Activated CD4-positive, alpha-beta memory T cell treated with anti-CD3 and anti-CD28 coated beads for 36 hours (primary cell): ENCODE results near the gene CPLX3. TPM values are rescaled to one million over a fixed set of nuclear protein-coding genes. Genes with fewer than 3 reads are reported as not detected.

Source experiments
- CTCF ChIA-PET: fragments of 350-600 bp; sonication (Branson Sonifier 250); formaldehyde crosslinking; loops from one replicate; lab custom pipeline; 2021; ENCODE audit warnings: antibody characterized with exemption, inconsistent platforms; lab: Charles Lee
- POLR2A ChIA-PET: fragments of 350-600 bp; sonication (Branson Sonifier 250); formaldehyde crosslinking; loops from one replicate; lab custom pipeline; 2021; ENCODE audit warnings: antibody characterized with exemption; lab: Charles Lee
- DNase-seq: peaks from one replicate; pipeline ENCODE4 v3.0.0-alpha.2; 2020
- H3K27ac Mint-ChIP-seq: one replicate; pipeline ENCODE4 v1.8.0; 2021; ENCODE audit warnings: mixed read lengths
- H3K27me3 Mint-ChIP-seq: one replicate; pipeline ENCODE4 v1.8.0; 2021; ENCODE audit warnings: mixed read lengths
- H3K36me3 Mint-ChIP-seq: one replicate; pipeline ENCODE4 v1.8.0; 2021; ENCODE audit warnings: mixed read lengths
- H3K4me1 Mint-ChIP-seq: one replicate; pipeline ENCODE4 v1.8.0; 2021; ENCODE audit warnings: low read depth, mixed read lengths
- H3K4me3 Mint-ChIP-seq: one replicate; pipeline ENCODE4 v1.8.0; 2021; ENCODE audit warnings: mild to moderate bottlenecking, mixed read lengths
- H3K9me3 Mint-ChIP-seq: one replicate; pipeline ENCODE4 v1.8.0; 2021; ENCODE audit warnings: mixed read lengths
- intact Hi-C: fragments of 100-400 bp; cut with micrococcal nuclease; formaldehyde crosslinking; loops from one replicate; pipeline ENCODE4 v1.15.1; 2023
- total RNA-seq, 2 experiments: library from RNA; stranded (reverse); gene quantifications; one replicate each; pipeline ENCODE4 v1.2.3, GENCODE V29; 2021

The CPLX3 gene
- total RNA-seq, 2 experiments from 2014 or later = not detected

- DNase-seq = no peak
- Mint-ChIP-seq H3K4me1 (peaks cover 7% of the 10 kb centered on the region), H3K9me3 (no peaks in the 10 kb centered on the region), H3K27ac (no peak overlapping the region), H3K4me3 (no peak overlapping the region), H3K27me3 (no peaks in the 10 kb centered on the region), H3K36me3 (no peaks in the 10 kb centered on the region)
- ChIA-PET CTCF (interaction anchor here (1.9 kb wide), 1 partner anchor 46 kb away, joined by 7 read pairs; no protein-coding TSS in a partner anchor), POLR2A (no interaction called here)
- intact Hi-C loops = no loop called here
Observed at GRCh38 chr15:74817370-74817737, 9.1 kb upstream of the CPLX3 start.

GRCh38 chr15:74820056-74820455 lies 6.4 kb upstream of the CPLX3 start:
- H3K4me1 Mint-ChIP-seq = peaks cover 7% of the 10 kb centered on the region
- H3K27ac Mint-ChIP-seq = no peak overlapping the region
- no peak overlapping the region for H3K4me3 Mint-ChIP-seq
- POLR2A ChIA-PET = no interaction called here
- H3K27me3 Mint-ChIP-seq = no peaks in the 10 kb centered on the region
- intact Hi-C loops = no loop called here
- DNase-seq = no peak
- CTCF ChIA-PET = interaction anchor here (0.6 to 3.4 kb wide), 4 partner anchors 11 to 49 kb away, joined by 3 to 14 read pairs (median 3); no protein-coding TSS in a partner anchor
- no peaks in the 10 kb centered on the region for H3K9me3 Mint-ChIP-seq
- no peaks in the 10 kb centered on the region for H3K36me3 Mint-ChIP-seq

- ChIA-PET POLR2A (no interaction called here), CTCF (interaction anchor here (0.7 to 3.4 kb wide), 3 partner anchors 10 to 50 kb away, joined by 3 to 14 read pairs (median 3); no protein-coding TSS in a partner anchor)
- Mint-ChIP-seq H3K27ac (no peak overlapping the region), H3K4me3 (no peak overlapping the region), H3K36me3 (no peaks in the 10 kb centered on the region), H3K9me3 (no peaks in the 10 kb centered on the region), H3K27me3 (no peaks in the 10 kb centered on the region), H3K4me1 (peaks cover 7% of the 10 kb centered on the region)
- no peak for DNase-seq
- intact Hi-C loops = no loop called here
Observed at GRCh38 chr15:74821091-74821789, 5.2 kb upstream of the CPLX3 start.

- DNase-seq = no peak
- ChIA-PET POLR2A (no interaction called here), CTCF (interaction anchor here (1.2 to 3.4 kb wide), 2 partner anchors 22 to 51 kb away, joined by 3 to 14 read pairs; no protein-coding TSS in a partner anchor)
- H3K27ac Mint-ChIP-seq = no peak overlapping the region
- peaks cover 7% of the 10 kb centered on the region for H3K4me1 Mint-ChIP-seq
- intact Hi-C loops = no loop called here
- H3K27me3 Mint-ChIP-seq = peaks cover 3% of the 10 kb centered on the region
- no peak overlapping the region for H3K4me3 Mint-ChIP-seq
- H3K36me3 Mint-ChIP-seq = no peaks in the 10 kb centered on the region
- H3K9me3 Mint-ChIP-seq = no peaks in the 10 kb centered on the region
Observed at GRCh38 chr15:74821790-74822158, 4.7 kb upstream of the CPLX3 start.

- no peaks in the 10 kb centered on the region for H3K36me3 Mint-ChIP-seq
- no peak overlapping the region for H3K27ac Mint-ChIP-seq
- ChIA-PET CTCF (no interaction called here), POLR2A (no interaction called here)
- no peaks in the 10 kb centered on the region for H3K9me3 Mint-ChIP-seq
- H3K27me3 Mint-ChIP-seq = peaks cover 7% of the 10 kb centered on the region
- H3K4me1 Mint-ChIP-seq = peaks cover 10% of the 10 kb centered on the region
- intact Hi-C loops = no loop called here
- DNase-seq = no peak
- H3K4me3 Mint-ChIP-seq = no peak overlapping the region
Observed at GRCh38 chr15:74822233-74822632, 4.2 kb upstream of the CPLX3 start.

GRCh38 chr15:74823324-74823723 lies 3.1 kb upstream of the CPLX3 start:
- Mint-ChIP-seq H3K9me3 (no peaks in the 10 kb centered on the region), H3K4me3 (no peak overlapping the region), H3K27me3 (peaks cover 14% of the 10 kb centered on the region), H3K4me1 (peaks cover 10% of the 10 kb centered on the region), H3K27ac (no peak overlapping the region), H3K36me3 (no peaks in the 10 kb centered on the region)
- no peak for DNase-seq
- POLR2A ChIA-PET = interaction anchor here (0.6 kb wide), 1 partner anchor 61 kb away, joined by 4 read pairs; no protein-coding TSS in a partner anchor
- intact Hi-C loops = no loop called here
- CTCF ChIA-PET = interaction anchor here (1.1 to 1.3 kb wide), 2 partner anchors 54 to 189 kb away, joined by 4 to 5 read pairs; no protein-coding TSS in a partner anchor

GRCh38 chr15:74824976-74825375 lies 1.5 kb upstream of the CPLX3 start:
- Mint-ChIP-seq H3K4me3 (no peak overlapping the region), H3K4me1 (peaks cover 13% of the 10 kb centered on the region), H3K27me3 (peaks cover 17% of the 10 kb centered on the region), H3K36me3 (no peaks in the 10 kb centered on the region), H3K27ac (no peak overlapping the region), H3K9me3 (no peaks in the 10 kb centered on the region)
- ChIA-PET CTCF (no interaction called here), POLR2A (no interaction called here)
- no peak for DNase-seq
- intact Hi-C loops = no loop called here

GRCh38 chr15:74825866-74826265 lies 561 bp upstream of the CPLX3 start:
- Mint-ChIP-seq H3K9me3 (no peaks in the 10 kb centered on the region), H3K4me1 (peaks cover 14% of the 10 kb centered on the region), H3K27ac (no peak overlapping the region), H3K36me3 (no peaks in the 10 kb centered on the region), H3K4me3 (no peak overlapping the region), H3K27me3 (peaks cover 17% of the 10 kb centered on the region)
- ChIA-PET POLR2A (no interaction called here), CTCF (interaction anchor here (0.6 to 2.5 kb wide), 6 partner anchors 10 to 130 kb away, joined by 3 to 11 read pairs (median 4); no protein-coding TSS in a partner anchor)
- DNase-seq = no peak
- intact Hi-C loops = no loop called here

GRCh38 chr15:74826921-74827320 lies 494 bp downstream of the CPLX3 start:
- Mint-ChIP-seq H3K4me3 (no peak overlapping the region), H3K27ac (no peak overlapping the region), H3K36me3 (no peaks in the 10 kb centered on the region), H3K27me3 (peaks cover 17% of the 10 kb centered on the region), H3K9me3 (no peaks in the 10 kb centered on the region), H3K4me1 (peaks cover 14% of the 10 kb centered on the region)
- intact Hi-C loops = no loop called here
- DNase-seq = no peak
- CTCF ChIA-PET = interaction anchor here (1.0 to 2.5 kb wide), 7 partner anchors 9 to 80 kb away, joined by 3 to 11 read pairs (median 5); partner anchors contain the start of genes FAM219B and ULK3
- POLR2A ChIA-PET = no interaction called here

- Mint-ChIP-seq H3K27ac (no peak overlapping the region), H3K9me3 (no peaks in the 10 kb centered on the region), H3K4me1 (peaks cover 14% of the 10 kb centered on the region), H3K36me3 (no peaks in the 10 kb centered on the region), H3K4me3 (no peak overlapping the region), H3K27me3 (peaks cover 17% of the 10 kb centered on the region)
- POLR2A ChIA-PET = interaction anchor here (0.7 kb wide), 1 partner anchor 647 kb away, joined by 3 read pairs; no protein-coding TSS in a partner anchor
- no peak for DNase-seq
- CTCF ChIA-PET = interaction anchor here (1.0 to 2.5 kb wide), 6 partner anchors 9 to 79 kb away, joined by 3 to 11 read pairs (median 5); partner anchors contain the start of genes FAM219B and ULK3
- intact Hi-C loops = no loop called here
Observed at GRCh38 chr15:74827614-74828013, 1.2 kb downstream of the CPLX3 start.

- intact Hi-C loops = no loop called here
- no peaks in the 10 kb centered on the region for H3K9me3 Mint-ChIP-seq
- POLR2A ChIA-PET = interaction anchor here (0.6 to 1.0 kb wide), 3 partner anchors 13 to 43 kb away, joined by 3 read pairs; partner anchors contain the start of gene ULK3
- no peak overlapping the region for H3K4me3 Mint-ChIP-seq
- no peak for DNase-seq
- H3K27me3 Mint-ChIP-seq = peaks cover 17% of the 10 kb centered on the region
- H3K36me3 Mint-ChIP-seq = no peaks in the 10 kb centered on the region
- H3K4me1 Mint-ChIP-seq = peaks cover 14% of the 10 kb centered on the region
- H3K27ac Mint-ChIP-seq = no peak overlapping the region
- CTCF ChIA-PET = interaction anchor here (0.7 to 6.1 kb wide), 4 partner anchors 14 to 77 kb away, joined by 3 to 44 read pairs (median 7); partner anchors contain the start of gene ULK3
Observed at GRCh38 chr15:74828835-74829234, 2.4 kb downstream of the CPLX3 start.

- ChIA-PET POLR2A (interaction anchor here (0.6 to 1.0 kb wide), 3 partner anchors 13 to 43 kb away, joined by 3 read pairs; partner anchors contain the start of gene ULK3), CTCF (interaction anchor here (0.7 to 6.1 kb wide), 6 partner anchors 13 to 196 kb away, joined by 3 to 44 read pairs (median 7); partner anchors contain the start of gene ULK3)
- peaks cover 14% of the 10 kb centered on the region for H3K4me1 Mint-ChIP-seq
- no peak overlapping the region for H3K4me3 Mint-ChIP-seq
- H3K27ac Mint-ChIP-seq = no peak overlapping the region
- intact Hi-C loops = no loop called here
- H3K9me3 Mint-ChIP-seq = no peaks in the 10 kb centered on the region
- no peak for DNase-seq
- H3K27me3 Mint-ChIP-seq = peaks cover 17% of the 10 kb centered on the region
- no peaks in the 10 kb centered on the region for H3K36me3 Mint-ChIP-seq
Observed at GRCh38 chr15:74829486-74829885, 3.1 kb downstream of the CPLX3 start.
